GM23248 (cell line): ENCODE measurements around the gene USP32.

Experiments
- EZH2 ChIP-seq: fragments of 200-600 bp; sonication (generic); IDR thresholded peaks from 2 replicates; pipeline ENCODE4 v1.6.1; 2018; ENCODE audit warnings: antibody characterized with exemption, mild to moderate bottlenecking; ENCODE audit not compliant: insufficient read depth, poor library complexity, severe bottlenecking
- EZH2phosphoT487 ChIP-seq: fragments of 200-600 bp; sonication (generic); IDR thresholded peaks from 2 replicates; pipeline ENCODE4 v1.6.1; 2018; ENCODE audit warnings: antibody characterized with exemption, moderate library complexity, mild to moderate bottlenecking, low read depth; ENCODE audit not compliant: insufficient read depth

GRCh38 chr17:60328679-60329078 is 63.3 kb downstream of the USP32 start:
- TF ChIP-seq EZH2phosphoT487 (no peak), EZH2 (no peak)
